ENCODE results near the gene ZNF764. TPM values are rescaled to one million over a fixed set of nuclear protein-coding genes. Genes with fewer than 3 reads are reported as not detected.

The ZNF764 gene
- total RNA-seq, 1 donor = 7.6 TPM

DNA sequence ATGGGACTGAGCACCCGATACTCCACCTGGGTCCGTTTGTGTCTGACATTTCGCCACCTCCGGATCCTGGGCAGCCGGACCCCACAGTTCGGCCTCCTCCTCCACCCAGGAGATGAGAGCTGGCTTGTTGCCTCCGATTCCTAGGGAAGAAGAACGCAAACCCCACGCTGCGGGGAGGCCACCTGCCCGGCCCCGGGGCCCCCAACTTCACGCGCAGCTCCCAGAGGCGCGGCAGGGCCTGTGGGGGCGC, 542 bp downstream of the ZNF764 start:
- peak; percentile 89 for DNase-seq (ENCODE audit: insufficient read length, low spot score, missing footprints)

GRCh38 chr16:30556125-30556473, 2.1 kb downstream of the ZNF764 start:
- Histone ChIP-seq H3K27me3 (ENCODE audit: insufficient read depth, low read length) (no peaks in the 10 kb centered on the region), H3K79me2 (ENCODE audit: insufficient read depth, low read length) (peaks cover 17% of the 10 kb centered on the region), H3K9me3 (ENCODE audit: low read depth, low read length) (no peaks in the 10 kb centered on the region), H2AFZ (ENCODE audit: low read length) (no peak overlapping the region), H3K27ac (ENCODE audit: low read depth, low read length) (no peak overlapping the region), H3K4me2 (ENCODE audit: insufficient read depth, low read length) (no peak overlapping the region), H3K4me3 (ENCODE audit: insufficient read depth, low read length) (no peak overlapping the region), H4K20me1 (ENCODE audit: insufficient read depth, low read length) (no peaks in the 10 kb centered on the region), H3K4me1 (ENCODE audit: insufficient read depth, low read length) (no peaks in the 10 kb centered on the region), H3K36me3 (ENCODE audit: insufficient read depth, low read length) (peaks cover 16% of the 10 kb centered on the region)
- no peak for DNase-seq (ENCODE audit: insufficient read length, low spot score, missing footprints)
- no peak for TF ChIP-seq CTCF (IDR thresholded peaks at IDR 0.05; ENCODE audit: extremely low read depth, low read depth, low read length)

More for the DNA sequence above, 542 bp downstream of the ZNF764 start:
- Histone ChIP-seq H3K36me3 (ENCODE audit: insufficient read depth, low read length) (peaks cover 16% of the 10 kb centered on the region), H3K79me2 (ENCODE audit: insufficient read depth, low read length) (peaks cover 17% of the 10 kb centered on the region), H2AFZ (ENCODE audit: low read length) (peak overlapping the region; percentile 88), H3K27me3 (ENCODE audit: insufficient read depth, low read length) (no peaks in the 10 kb centered on the region), H3K27ac (ENCODE audit: low read depth, low read length) (peak overlapping the region; percentile 85), H4K20me1 (ENCODE audit: insufficient read depth, low read length) (no peaks in the 10 kb centered on the region), H3K4me2 (ENCODE audit: insufficient read depth, low read length) (peak overlapping the region; percentile 77), H3K9me3 (ENCODE audit: low read depth, low read length) (no peaks in the 10 kb centered on the region), H3K4me3 (ENCODE audit: insufficient read depth, low read length) (peak overlapping the region; percentile 93), H3K4me1 (ENCODE audit: insufficient read depth, low read length) (no peaks in the 10 kb centered on the region)
- TF ChIP-seq CTCF (IDR thresholded peaks at IDR 0.05; ENCODE audit: extremely low read depth, low read depth, low read length) = no peak

DNA sequence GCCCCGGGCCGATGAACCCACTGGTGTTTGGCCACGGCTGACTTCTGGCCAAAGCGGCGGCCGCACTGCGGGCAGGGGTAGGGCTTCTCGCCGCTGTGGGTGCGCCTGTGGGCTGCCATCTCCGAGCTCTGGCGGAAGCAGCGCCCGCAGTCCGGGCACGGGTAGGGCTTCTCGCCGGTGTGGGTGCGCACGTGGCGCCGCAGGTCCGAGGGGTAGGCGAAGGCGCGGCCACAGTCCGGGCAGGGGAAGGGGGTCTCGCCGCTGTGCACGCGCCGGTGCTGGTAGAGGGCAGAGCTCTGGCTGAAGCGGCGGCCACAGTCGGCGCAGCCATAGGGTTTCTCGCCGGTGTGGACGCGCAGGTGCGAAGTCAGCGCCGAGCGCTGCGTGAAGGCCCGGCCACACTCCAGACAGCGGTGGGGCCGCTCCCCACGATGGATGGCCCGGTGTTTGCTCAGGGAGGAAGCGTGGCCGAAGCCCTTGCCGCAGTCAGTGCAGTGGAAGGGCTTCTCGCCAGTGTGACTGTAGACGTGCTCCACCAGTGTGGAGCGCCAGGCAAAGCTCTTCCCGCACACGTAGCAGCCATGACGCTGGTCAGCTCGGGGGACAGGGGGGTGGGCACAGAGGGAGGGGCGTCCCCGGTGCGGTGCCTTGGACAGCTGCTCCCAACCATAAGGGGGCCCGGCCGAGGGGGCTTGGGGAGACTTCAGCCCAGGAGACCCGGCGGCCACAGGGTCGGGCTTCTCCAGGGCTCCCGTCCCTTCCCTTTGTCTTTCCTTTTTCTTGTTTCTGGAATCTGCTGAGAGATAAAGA, 2.7 kb downstream of the ZNF764 start:
- no peak overlapping the region for H3K27ac ChIP-seq (ENCODE audit: low read depth, low read length)
- H4K20me1 ChIP-seq (ENCODE audit: insufficient read depth, low read length) = no peaks in the 10 kb centered on the region
- H3K36me3 ChIP-seq (ENCODE audit: insufficient read depth, low read length) = peaks cover 16% of the 10 kb centered on the region
- H3K4me1 ChIP-seq (ENCODE audit: insufficient read depth, low read length) = no peaks in the 10 kb centered on the region
- no peak overlapping the region for H2AFZ ChIP-seq (ENCODE audit: low read length)
- peaks cover 17% of the 10 kb centered on the region for H3K79me2 ChIP-seq (ENCODE audit: insufficient read depth, low read length)
- no peaks in the 10 kb centered on the region for H3K27me3 ChIP-seq (ENCODE audit: insufficient read depth, low read length)
- no peak for DNase-seq (ENCODE audit: insufficient read length, low spot score, missing footprints)
- no peaks in the 10 kb centered on the region for H3K9me3 ChIP-seq (ENCODE audit: low read depth, low read length)
- H3K4me2 ChIP-seq (ENCODE audit: insufficient read depth, low read length) = no peak overlapping the region
- H3K4me3 ChIP-seq (ENCODE audit: insufficient read depth, low read length) = no peak overlapping the region
- no peak for TF ChIP-seq CTCF (IDR thresholded peaks at IDR 0.05; ENCODE audit: extremely low read depth, low read depth, low read length)

- no peak overlapping the region for H3K4me3 ChIP-seq (ENCODE audit: insufficient read depth, low read length)
- peaks cover 17% of the 10 kb centered on the region for H3K79me2 ChIP-seq (ENCODE audit: insufficient read depth, low read length)
- H3K36me3 ChIP-seq (ENCODE audit: insufficient read depth, low read length) = peaks cover 16% of the 10 kb centered on the region
- H3K27me3 ChIP-seq (ENCODE audit: insufficient read depth, low read length) = no peaks in the 10 kb centered on the region
- H4K20me1 ChIP-seq (ENCODE audit: insufficient read depth, low read length) = no peaks in the 10 kb centered on the region
- DNase-seq (ENCODE audit: insufficient read length, low spot score, missing footprints) = no peak
- no peak overlapping the region for H2AFZ ChIP-seq (ENCODE audit: low read length)
- no peak overlapping the region for H3K27ac ChIP-seq (ENCODE audit: low read depth, low read length)
- no peaks in the 10 kb centered on the region for H3K4me1 ChIP-seq (ENCODE audit: insufficient read depth, low read length)
- TF ChIP-seq CTCF (IDR thresholded peaks at IDR 0.05; ENCODE audit: extremely low read depth, low read depth, low read length) = no peak
- no peaks in the 10 kb centered on the region for H3K9me3 ChIP-seq (ENCODE audit: low read depth, low read length)
- H3K4me2 ChIP-seq (ENCODE audit: insufficient read depth, low read length) = no peak overlapping the region
Measured at GRCh38 chr16:30554557-30555314, 3.4 kb downstream of the ZNF764 start.
